ENCODE results near the gene PSMC3.

PSMC3 gene

GRCh38 chr11:47394050-47394321 is 32.3 kb downstream of the PSMC3 start:
- DNase-seq, result no peak

GRCh38 chr11:47393163-47394049 is 32.8 kb downstream of the PSMC3 start:
- DNase-seq, result peak in 6 of 14 donors; percentile 28 to 72 (median 58)

GRCh38 chr11:47392546-47393162 is 33.6 kb downstream of the PSMC3 start:
- DNase-seq, result peak in 1 of 14 donors; percentile 49

- no peak for DNase-seq
Measured at GRCh38 chr11:47391711-47392432, 34.4 kb downstream of the PSMC3 start.

- DNase-seq, result peak in 2 of 14 donors; percentile 24
Measured at GRCh38 chr11:47391077-47391583, 35.1 kb downstream of the PSMC3 start.

- DNase-seq, result no peak
Measured at GRCh38 chr11:47390422-47390760, 35.8 kb downstream of the PSMC3 start.

GRCh38 chr11:47389577-47390421 is 36.4 kb downstream of the PSMC3 start:
- no peak for DNase-seq

GRCh38 chr11:47388697-47389576 is 37.3 kb downstream of the PSMC3 start:
- DNase-seq, result no peak

GRCh38 chr11:47387944-47388696 is 38.1 kb downstream of the PSMC3 start:
- DNase-seq, result no peak

- DNase-seq, result no peak
Measured at GRCh38 chr11:47384498-47384897, 41.7 kb downstream of the PSMC3 start.

- DNase-seq, result no peak
Measured at GRCh38 chr11:47383071-47383470, 43.2 kb downstream of the PSMC3 start.

GRCh38 chr11:47380078-47380477 is 46.2 kb downstream of the PSMC3 start:
- no peak for DNase-seq

GRCh38 chr11:47379317-47379716 is 46.9 kb downstream of the PSMC3 start:
- no peak for DNase-seq

- DNase-seq, result no peak
Measured at GRCh38 chr11:47378836-47379170, 47.4 kb downstream of the PSMC3 start.

- DNase-seq, result peak in 7 of 14 donors; percentile 23 to 49 (median 39)
Measured at GRCh38 chr11:47378010-47378835, 48.0 kb downstream of the PSMC3 start, which contains the start of gene SPI1. SPI1 (minus strand) TSS chr11:47378547; CDS start chr11:47378353, 194 bp downstream.

- DNase-seq, result no peak
Measured at GRCh38 chr11:47377571-47378009, 48.6 kb downstream of the PSMC3 start.

- peak in 3 of 14 donors; percentile 23 to 43 (median 31) for DNase-seq
Measured at GRCh38 chr11:47376525-47377371, 49.5 kb downstream of the PSMC3 start.

GRCh38 chr11:47376107-47376524 is 50.1 kb downstream of the PSMC3 start:
- no peak for DNase-seq

Measured in C1 segment of cervical spinal cord (tissue), 14 donors.